ENCODE measurements around the gene BCL10. TPM values are rescaled to one million over a fixed set of nuclear protein-coding genes. Genes with fewer than 3 reads are reported as not detected.

Gene BCL10
- total RNA-seq, 4 donors from 2014 or later = 14.9 to 24.0 (median 19.5) TPM

GRCh38 chr1:85311818-85312217, 35.4 kb upstream of the BCL10 start:
- no peak for TF ChIP-seq CTCF (IDR thresholded peaks at IDR 0.05; ENCODE audit: low read depth)

DNA sequence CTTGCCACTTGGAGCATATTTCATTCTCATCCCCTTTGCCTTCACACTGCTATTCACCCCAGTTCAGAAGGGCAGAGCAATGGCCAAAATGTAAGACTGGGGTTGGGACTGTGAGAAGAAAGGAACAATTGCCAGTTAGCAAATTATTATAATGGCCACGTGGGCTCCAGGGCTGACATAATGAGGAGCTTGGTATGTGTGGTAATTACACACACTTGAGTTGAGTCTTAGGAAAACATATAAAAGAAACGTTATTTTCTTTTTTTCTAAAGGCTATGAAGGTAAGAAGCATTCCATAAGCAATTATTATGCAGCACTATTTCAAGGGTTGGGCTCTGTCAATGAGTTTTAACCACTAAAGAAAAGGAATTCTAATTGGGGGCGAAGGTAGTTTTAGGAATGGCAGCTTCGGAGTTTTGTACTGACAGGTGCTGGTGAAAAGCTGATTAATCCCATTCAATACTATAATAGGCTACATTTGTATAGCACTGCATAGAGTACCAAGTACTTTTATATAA, 32.5 kb upstream of the BCL10 start:
- no peak for TF ChIP-seq CTCF (IDR thresholded peaks at IDR 0.05; ENCODE audit: low read depth)

GRCh38 chr1:85307987-85308832, 31.8 kb upstream of the BCL10 start:
- TF ChIP-seq CTCF (IDR thresholded peaks at IDR 0.05; ENCODE audit: low read depth) = no peak

GRCh38 chr1:85306236-85306635, 29.8 kb upstream of the BCL10 start:
- no peak for TF ChIP-seq CTCF (IDR thresholded peaks at IDR 0.05; ENCODE audit: low read depth)

GRCh38 chr1:85303440-85304162, 27.2 kb upstream of the BCL10 start:
- TF ChIP-seq CTCF (IDR thresholded peaks at IDR 0.05; ENCODE audit: low read depth) = no peak

- no peak for TF ChIP-seq CTCF (IDR thresholded peaks at IDR 0.05; ENCODE audit: low read depth)
Measured at GRCh38 chr1:85300140-85300539, 23.7 kb upstream of the BCL10 start.

All from subcutaneous adipose tissue (tissue), 4 donors.